ENCODE measurements around the gene TNFRSF18. TPM values are rescaled to one million over a fixed set of nuclear protein-coding genes. Genes with fewer than 3 reads are reported as not detected.

TNFRSF18 gene
- total and polyA plus RNA-seq, 7 donors = 0.04 to 0.76 (median 0.20) TPM; not detected in 3

DNA sequence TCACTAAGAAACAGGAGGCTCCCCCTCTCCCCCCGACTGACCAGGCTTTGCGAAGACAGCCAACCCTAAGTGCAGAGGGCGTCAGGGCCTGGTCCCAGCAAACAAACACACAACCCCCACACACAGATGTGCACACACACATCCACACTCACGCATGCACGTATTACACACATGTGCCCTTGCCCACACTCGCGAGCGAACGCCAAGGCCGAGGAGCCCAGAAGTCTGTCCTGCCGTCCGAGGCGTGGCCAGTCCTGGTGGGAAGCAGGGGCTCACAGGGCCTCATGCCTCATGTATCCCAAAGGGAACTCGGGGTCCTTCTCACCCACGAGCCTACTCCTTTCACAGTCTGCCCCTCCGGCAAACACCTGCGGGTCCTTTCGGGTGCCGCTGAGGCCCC, 23.4 kb upstream of the TNFRSF18 start:
- Histone ChIP-seq H3K36me3 (ENCODE audit: insufficient read depth in 1 of 2, low read depth in 1 of 2) (peaks cover 7 to 31% of the 10 kb centered on the region in 2 donors), H3K4me3 (peak overlapping the region; percentile 91)
- intact Hi-C loops (cut with DNase I) = loop anchor here (5.0 kb wide), 1 partner anchor 43 kb away; the partner anchor contains the start of gene UBE2J2 (in 2 of the 2)

DNA sequence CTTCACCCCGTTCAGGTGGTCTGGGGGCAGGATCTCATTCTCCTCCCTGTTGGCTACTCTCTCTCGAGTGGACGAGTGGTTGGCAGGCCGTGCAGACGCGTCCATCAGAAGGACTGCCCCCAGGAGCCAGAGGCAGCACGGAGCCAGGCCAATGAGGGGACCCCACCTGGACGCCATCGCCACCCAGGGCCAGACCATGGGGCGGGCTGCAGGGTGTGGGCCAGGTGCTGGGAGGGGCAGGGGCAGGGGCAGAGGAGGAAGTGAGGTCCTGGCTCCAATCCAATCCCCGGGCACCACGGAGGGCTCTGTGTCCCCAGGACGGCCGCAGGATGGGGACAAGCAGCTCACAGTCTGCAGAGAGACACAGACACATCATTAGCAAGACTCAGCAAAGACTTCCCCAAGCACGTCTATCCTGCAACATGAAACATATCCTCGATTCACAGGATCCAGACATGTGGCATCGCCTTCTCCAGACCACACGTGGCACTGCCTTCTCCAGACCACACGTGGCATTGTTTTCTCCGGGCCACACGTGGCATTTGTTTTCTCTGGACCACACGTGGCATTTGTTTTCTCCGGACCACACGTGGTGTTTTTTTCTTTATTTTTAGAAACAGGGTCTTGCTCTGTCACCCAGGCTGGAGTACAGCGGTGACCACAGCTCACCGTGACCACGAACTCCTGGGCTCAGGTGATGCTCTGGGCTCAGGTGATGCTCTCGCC, 22.4 kb upstream of the TNFRSF18 start:
- intact Hi-C loops (cut with DNase I) = no loop called here
- no peak for ATAC-seq
- Histone ChIP-seq H3K27ac (no peak overlapping the region), H3K9me3 (peaks cover 7% of the 10 kb centered on the region), H3K27me3 (ENCODE audit: insufficient read depth in 3 of 3, low read length in 2 of 3) (no peaks in the 10 kb centered on the region), H3K4me1 (peaks cover 26% of the 10 kb centered on the region), H3K4me3 (no peak overlapping the region), H3K36me3 (ENCODE audit: insufficient read depth in 1 of 2, low read depth in 1 of 2) (peaks cover 7 to 41% of the 10 kb centered on the region in 2 donors)
- no peak for DNase-seq
- WGBS, 3 donors = 82 to 88% (median 82%) methylated on average over 27 to 28 of the region's 28 CpGs
- TF ChIP-seq, protein P1, sequence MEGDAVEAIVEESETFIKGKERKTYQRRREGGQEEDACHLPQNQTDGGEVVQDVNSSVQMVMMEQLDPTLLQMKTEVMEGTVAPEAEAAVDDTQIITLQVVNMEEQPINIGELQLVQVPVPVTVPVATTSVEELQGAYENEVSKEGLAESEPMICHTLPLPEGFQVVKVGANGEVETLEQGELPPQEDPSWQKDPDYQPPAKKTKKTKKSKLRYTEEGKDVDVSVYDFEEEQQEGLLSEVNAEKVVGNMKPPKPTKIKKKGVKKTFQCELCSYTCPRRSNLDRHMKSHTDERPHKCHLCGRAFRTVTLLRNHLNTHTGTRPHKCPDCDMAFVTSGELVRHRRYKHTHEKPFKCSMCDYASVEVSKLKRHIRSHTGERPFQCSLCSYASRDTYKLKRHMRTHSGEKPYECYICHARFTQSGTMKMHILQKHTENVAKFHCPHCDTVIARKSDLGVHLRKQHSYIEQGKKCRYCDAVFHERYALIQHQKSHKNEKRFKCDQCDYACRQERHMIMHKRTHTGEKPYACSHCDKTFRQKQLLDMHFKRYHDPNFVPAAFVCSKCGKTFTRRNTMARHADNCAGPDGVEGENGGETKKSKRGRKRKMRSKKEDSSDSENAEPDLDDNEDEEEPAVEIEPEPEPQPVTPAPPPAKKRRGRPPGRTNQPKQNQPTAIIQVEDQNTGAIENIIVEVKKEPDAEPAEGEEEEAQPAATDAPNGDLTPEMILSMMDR (IDR thresholded peaks at IDR 0.05) = no peak

More for the DNA sequence above, 23.4 kb upstream of the TNFRSF18 start:
- TF ChIP-seq, protein P1 (IDR thresholded peaks at IDR 0.05) = no peak
- Histone ChIP-seq H3K4me1 (peaks cover 26% of the 10 kb centered on the region), H3K27ac (no peak overlapping the region), H3K27me3 (ENCODE audit: insufficient read depth in 3 of 3, low read length in 2 of 3) (no peaks in the 10 kb centered on the region), H3K9me3 (peaks cover 7% of the 10 kb centered on the region)
- no peak for DNase-seq
- ATAC-seq = no peak
- 85 to 87% (median 86%) methylated on average over 19 of the region's 19 CpGs for WGBS, 3 donors

DNA sequence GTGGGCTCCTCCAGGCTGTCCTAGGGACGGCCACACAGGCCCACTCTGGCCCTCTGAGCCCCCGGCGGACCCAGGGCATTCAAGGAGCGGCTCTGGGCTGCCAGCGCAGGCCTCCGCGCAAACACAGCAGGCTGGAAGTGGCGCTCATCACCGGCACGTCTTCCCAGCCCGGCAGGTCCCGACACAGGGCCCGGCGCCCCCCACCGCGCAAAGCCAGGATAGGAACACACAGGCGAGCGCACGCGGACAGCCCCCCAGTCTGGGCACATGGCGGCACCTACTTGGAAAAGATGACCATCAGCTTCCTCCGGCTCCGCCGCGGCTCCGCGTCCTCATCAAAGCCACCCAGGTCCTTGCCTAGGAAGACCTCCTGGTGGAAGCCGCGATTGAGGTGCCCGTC, 21.8 kb upstream of the TNFRSF18 start:
- TF ChIP-seq, protein P1 (IDR thresholded peaks at IDR 0.05) = no peak
- intact Hi-C loops (cut with DNase I) = no loop called here
- 92 to 95% (median 93%) methylated on average over 29 to 30 of the region's 30 CpGs for WGBS, 3 donors

DNA sequence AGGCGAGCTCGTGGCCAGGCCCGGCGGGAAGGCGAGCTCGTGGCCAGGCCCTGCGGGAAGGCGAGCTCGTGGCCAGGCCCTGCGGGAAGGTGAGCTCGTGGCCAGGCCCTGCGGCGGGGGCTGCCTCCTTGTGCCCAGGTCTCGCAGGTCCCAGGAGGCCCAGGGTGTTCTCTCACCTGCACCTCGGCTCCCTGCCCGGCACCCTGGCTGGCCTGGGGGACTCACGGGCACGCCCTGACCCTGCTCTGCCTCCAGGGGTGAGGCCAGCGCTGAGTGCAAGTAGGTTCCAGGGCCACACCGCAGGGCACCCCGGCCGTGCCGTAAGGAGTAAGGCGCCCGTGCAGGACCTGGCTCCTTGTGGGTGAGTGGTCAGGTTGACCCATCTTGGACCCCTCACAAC, 21.0 kb upstream of the TNFRSF18 start:
- 93 to 98% (median 96%) methylated on average over 22 to 25 of the region's 25 CpGs for WGBS, 3 donors
- H3K9me3 ChIP-seq = no peaks in the 10 kb centered on the region
- peaks cover 7 to 53% of the 10 kb centered on the region in 2 donors for H3K36me3 ChIP-seq (ENCODE audit: insufficient read depth in 1 of 2, low read depth in 1 of 2)
- H3K27me3 ChIP-seq (ENCODE audit: insufficient read depth in 3 of 3, low read length in 2 of 3) = no peaks in the 10 kb centered on the region
- H3K4me3 ChIP-seq = no peak overlapping the region
- intact Hi-C loops (cut with DNase I) = no loop called here
- TF ChIP-seq, protein P1 (IDR thresholded peaks at IDR 0.05) = no peak
- peaks cover 18% of the 10 kb centered on the region for H3K4me1 ChIP-seq
- ATAC-seq (no peak), DNase-seq (no peak)
- H3K27ac ChIP-seq = no peak overlapping the region

More for the DNA sequence above, 21.8 kb upstream of the TNFRSF18 start:
- Histone ChIP-seq H3K36me3 (ENCODE audit: insufficient read depth in 1 of 2, low read depth in 1 of 2) (peaks cover 7 to 45% of the 10 kb centered on the region in 2 donors), H3K4me3 (no peak overlapping the region), H3K27ac (no peak overlapping the region), H3K4me1 (peaks cover 24% of the 10 kb centered on the region), H3K9me3 (peaks cover 6% of the 10 kb centered on the region), H3K27me3 (ENCODE audit: insufficient read depth in 3 of 3, low read length in 2 of 3) (no peaks in the 10 kb centered on the region)
- no peak for ATAC-seq
- no peak for DNase-seq

Data from psoas muscle (tissue), 8 donors.